Caco-2 (cell line): ENCODE results near the gene SHMT2. TPM values are rescaled to one million over a fixed set of nuclear protein-coding genes. Genes with fewer than 3 reads are reported as not detected.

Source experiments
- BruUV-seq: library from RNA; stranded (reverse); fragments of 400-500 nt; replicated peaks from 2 replicates; lab custom pipeline; 2021; lab: Mats Ljungman, UMichigan
- CTCF ChIA-PET: fragments of 300-600 bp; sonication (Branson Sonifier 250); formaldehyde crosslinking; loops from one replicate; lab custom pipeline; 2022; ENCODE audit warnings: antibody characterized with exemption; lab: Charles Lee
- POLR2A ChIA-PET: fragments of 300-600 bp; sonication (Branson Sonifier 250); formaldehyde crosslinking; loops from one replicate; lab custom pipeline; 2022; ENCODE audit warnings: antibody characterized with exemption; lab: Charles Lee
- DNase-seq, 2 experiments: peaks; one replicate each; pipeline versions ENCODE4 v3.0.0 to v3.0.0-alpha.2; 2020 to 2022
- H3K27me3 ChIP-seq: replicated peaks from 2 replicates; pipeline ENCODE4 v1.6.0; 2011; ENCODE audit warnings: low read length; ENCODE audit not compliant: control insufficient read depth, insufficient read depth
- H3K36me3 ChIP-seq: 2 replicates; pipeline ENCODE4 v1.5.1; 2011; ENCODE audit warnings: low read length; ENCODE audit not compliant: control insufficient read depth, insufficient read depth
- H3K4me1 ChIP-seq: fragments of 250-450 bp; sonication (Bioruptor Pico); 2 replicates; pipeline ENCODE4 v1.5.1; 2020; ENCODE audit warnings: mild to moderate bottlenecking
- H3K4me3 ChIP-seq: 2 replicates; pipeline ENCODE4 v1.5.1; 2011; ENCODE audit warnings: low read depth, mild to moderate bottlenecking, control low read depth, low read length
- H3K9me3 ChIP-seq: fragments of 250-450 bp; sonication (Bioruptor Pico); 2 replicates; pipeline ENCODE4 v1.5.1; 2020; ENCODE audit warnings: mild to moderate bottlenecking, moderate library complexity
- H3K27ac Mint-ChIP-seq: one replicate; pipeline ENCODE4 v1.8.0; 2022; ENCODE audit warnings: mixed read lengths; ENCODE audit not compliant: unreplicated experiment
- H3K27me3 Mint-ChIP-seq: one replicate; pipeline ENCODE4 v1.8.0; 2022; ENCODE audit warnings: mixed read lengths; ENCODE audit not compliant: insufficient read depth, unreplicated experiment
- H3K36me3 Mint-ChIP-seq: one replicate; pipeline ENCODE4 v1.8.0; 2022; ENCODE audit warnings: mild to moderate bottlenecking, mixed read lengths; ENCODE audit not compliant: insufficient read depth, unreplicated experiment
- H3K4me1 Mint-ChIP-seq: one replicate; pipeline ENCODE4 v1.8.0; 2022; ENCODE audit warnings: low read depth, mixed read lengths; ENCODE audit not compliant: unreplicated experiment
- H3K4me3 Mint-ChIP-seq: one replicate; pipeline ENCODE4 v1.8.0; 2022; ENCODE audit warnings: mild to moderate bottlenecking, moderate library complexity, mixed read lengths; ENCODE audit not compliant: unreplicated experiment
- H3K9me3 Mint-ChIP-seq: one replicate; pipeline ENCODE4 v1.8.0; 2022; ENCODE audit warnings: mixed read lengths; ENCODE audit not compliant: unreplicated experiment
- intact Hi-C: fragments of 100-400 bp; cut with micrococcal nuclease; formaldehyde crosslinking; loops from one replicate; pipeline ENCODE4 v1.10.0; 2022; ENCODE audit not compliant: unreplicated experiment
- total RNA-seq: library from RNA; stranded (reverse); gene quantifications from 2 replicates; pipeline ENCODE4 v1.2.3, GENCODE V29; 2022
- TF ChIP-seq, protein P1 (sequence below), 2 experiments: fragments of 200-600 bp in 1 of 2; IDR thresholded peaks; 1 replicate in 1 of 2; 2 replicates in 1 of 2; pipeline versions ENCODE4 v1.5.1 to v1.8.0; 2011 to 2022; ENCODE audit warnings: antibody characterized with exemption in 1 of 2, control low read depth in 1 of 2, inconsistent platforms in 1 of 2, low read depth in 1 of 2, low read length in 1 of 2, mild to moderate bottlenecking in 1 of 2, moderate library complexity in 1 of 2; ENCODE audit not compliant: insufficient read depth in 1 of 2, severe bottlenecking in 1 of 2, unreplicated experiment in 1 of 2

Gene SHMT2
- total RNA-seq, 1 experiment from 2014 or later, result 466 TPM

GRCh38 chr12:57247041-57247440 is 17.5 kb downstream of the SHMT2 start:
- H3K27me3 Mint-ChIP-seq, result peaks cover 5% of the 10 kb centered on the region
- CTCF ChIA-PET, result interaction anchor here (0.5 to 1.0 kb wide), 2 partner anchors 33 to 119 kb away, joined by 3 to 4 read pairs; partner anchors contain the start of gene LRP1
- BruUV-seq, result no TSS peak
- Histone ChIP-seq H3K27me3 (peaks cover 2% of the 10 kb centered on the region; the same call in 1 of the 2 replicates), H3K4me3 (no peak overlapping the region), H3K4me1 (no peaks in the 10 kb centered on the region), H3K36me3 (no peaks in the 10 kb centered on the region), H3K9me3 (no peaks in the 10 kb centered on the region)
- H3K9me3 Mint-ChIP-seq, result no peaks in the 10 kb centered on the region
- TF ChIP-seq, protein P1, sequence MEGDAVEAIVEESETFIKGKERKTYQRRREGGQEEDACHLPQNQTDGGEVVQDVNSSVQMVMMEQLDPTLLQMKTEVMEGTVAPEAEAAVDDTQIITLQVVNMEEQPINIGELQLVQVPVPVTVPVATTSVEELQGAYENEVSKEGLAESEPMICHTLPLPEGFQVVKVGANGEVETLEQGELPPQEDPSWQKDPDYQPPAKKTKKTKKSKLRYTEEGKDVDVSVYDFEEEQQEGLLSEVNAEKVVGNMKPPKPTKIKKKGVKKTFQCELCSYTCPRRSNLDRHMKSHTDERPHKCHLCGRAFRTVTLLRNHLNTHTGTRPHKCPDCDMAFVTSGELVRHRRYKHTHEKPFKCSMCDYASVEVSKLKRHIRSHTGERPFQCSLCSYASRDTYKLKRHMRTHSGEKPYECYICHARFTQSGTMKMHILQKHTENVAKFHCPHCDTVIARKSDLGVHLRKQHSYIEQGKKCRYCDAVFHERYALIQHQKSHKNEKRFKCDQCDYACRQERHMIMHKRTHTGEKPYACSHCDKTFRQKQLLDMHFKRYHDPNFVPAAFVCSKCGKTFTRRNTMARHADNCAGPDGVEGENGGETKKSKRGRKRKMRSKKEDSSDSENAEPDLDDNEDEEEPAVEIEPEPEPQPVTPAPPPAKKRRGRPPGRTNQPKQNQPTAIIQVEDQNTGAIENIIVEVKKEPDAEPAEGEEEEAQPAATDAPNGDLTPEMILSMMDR (IDR thresholded peaks at IDR 0.05; ENCODE audit: insufficient read depth in 1 of 2, low read depth in 1 of 2, low read length in 1 of 2, severe bottlenecking in 1 of 2, unreplicated experiment in 1 of 2), result no peak
- no peak for DNase-seq
- intact Hi-C loops, result no loop called here
- POLR2A ChIA-PET, result no interaction called here
- H3K36me3 Mint-ChIP-seq, result peaks cover 7% of the 10 kb centered on the region
- peaks cover 7% of the 10 kb centered on the region for H3K4me1 Mint-ChIP-seq
- no peak overlapping the region for H3K4me3 Mint-ChIP-seq
- no peak overlapping the region for H3K27ac Mint-ChIP-seq

- POLR2A ChIA-PET, result no interaction called here
- TF ChIP-seq, protein P1 (IDR thresholded peaks at IDR 0.05; ENCODE audit: insufficient read depth in 1 of 2, low read depth in 1 of 2, low read length in 1 of 2, severe bottlenecking in 1 of 2, unreplicated experiment in 1 of 2), result no peak
- Mint-ChIP-seq H3K27me3 (peaks cover 2% of the 10 kb centered on the region), H3K9me3 (no peaks in the 10 kb centered on the region), H3K27ac (no peak overlapping the region), H3K4me1 (no peaks in the 10 kb centered on the region), H3K36me3 (peaks cover 3% of the 10 kb centered on the region), H3K4me3 (no peak overlapping the region)
- Histone ChIP-seq H3K9me3 (no peaks in the 10 kb centered on the region), H3K36me3 (no peaks in the 10 kb centered on the region), H3K4me1 (no peaks in the 10 kb centered on the region), H3K4me3 (no peak overlapping the region), H3K27me3 (peaks cover 2% of the 10 kb centered on the region; the same call in 1 of the 2 replicates)
- CTCF ChIA-PET, result interaction anchor here (0.5 kb wide), 1 partner anchor 85 kb away, joined by 3 read pairs; no protein-coding TSS in a partner anchor
- no peak for DNase-seq
- intact Hi-C loops, result no loop called here
- no TSS peak for BruUV-seq
Observed at GRCh38 chr12:57248934-57249742, 19.6 kb downstream of the SHMT2 start.

DNA sequence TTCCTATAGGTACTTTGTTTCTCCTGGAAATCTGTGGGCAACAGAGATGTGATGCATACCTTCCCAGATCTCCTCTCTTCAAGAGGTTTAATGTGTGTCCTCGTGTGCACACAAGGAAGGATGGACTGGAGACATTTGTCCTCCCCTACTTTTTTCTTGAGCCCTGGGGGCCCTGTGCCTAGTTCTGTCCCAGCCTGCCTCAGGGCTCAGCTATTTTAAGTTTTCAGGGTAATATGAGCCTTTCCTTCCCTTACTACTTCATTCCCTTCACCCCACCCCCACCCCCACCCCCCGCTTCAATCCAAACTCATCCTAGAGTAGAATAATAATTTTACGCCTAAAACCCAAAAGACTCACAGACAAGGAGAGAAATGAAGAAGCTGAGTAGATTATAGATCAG is 21.0 kb downstream of the SHMT2 start:
- Histone ChIP-seq H3K9me3 (no peaks in the 10 kb centered on the region), H3K36me3 (no peaks in the 10 kb centered on the region), H3K4me1 (no peaks in the 10 kb centered on the region), H3K27me3 (no peaks in the 10 kb centered on the region), H3K4me3 (no peak overlapping the region)
- POLR2A ChIA-PET, result interaction anchor here (1.3 kb wide), 1 partner anchor 21 kb away, joined by 4 read pairs; the partner anchor contains the start of gene SHMT2
- Mint-ChIP-seq H3K36me3 (peaks cover 4% of the 10 kb centered on the region), H3K9me3 (no peaks in the 10 kb centered on the region), H3K4me3 (no peak overlapping the region), H3K27me3 (peaks cover 2% of the 10 kb centered on the region), H3K4me1 (no peaks in the 10 kb centered on the region), H3K27ac (no peak overlapping the region)
- DNase-seq, result no peak
- TF ChIP-seq, protein P1 (IDR thresholded peaks at IDR 0.05; ENCODE audit: insufficient read depth in 1 of 2, low read depth in 1 of 2, low read length in 1 of 2, severe bottlenecking in 1 of 2, unreplicated experiment in 1 of 2), result no peak
- CTCF ChIA-PET, result interaction anchor here (0.6 to 1.2 kb wide), 5 partner anchors 11 to 582 kb away, joined by 3 to 7 read pairs (median 4); partner anchors contain the start of gene INHBE
- intact Hi-C loops, result no loop called here
- BruUV-seq, result no TSS peak
